Testis (tissue), 2 donors: Measurements from ENCODE around the gene NUTF2.

Experiments
- CTCF ChIP-seq, 3 experiments: fragments of 450-650 bp in 2 of 3; fragments of 200-600 bp in 1 of 3; sonication (generic) in 1 of 3; IDR thresholded peaks; one replicate each; pipeline ENCODE4 v1.5.1; 2016 to 2019; ENCODE audit warnings: antibody characterized with exemption in 3 of 3, mild to moderate bottlenecking in 2 of 3, moderate library complexity in 1 of 3
- POLR2A ChIP-seq: fragments of 450-650 bp; IDR thresholded peaks from one replicate; pipeline ENCODE4 v1.6.1; 2017; ENCODE audit warnings: antibody characterized with exemption, mild to moderate bottlenecking, moderate library complexity

- TF ChIP-seq POLR2A (no peak), CTCF (IDR thresholded peaks at IDR 0.05) (no peak)
Observed at GRCh38 chr16:67825906-67826305, 20.8 kb upstream of the NUTF2 start.
